Activated CD4-positive, alpha-beta T cell treated with anti-CD3 and anti-CD28 coated beads, Interleukin-2, amount 50 U/mL, for 48 hours (primary cell): ENCODE measurements around the gene COL12A1.

Source experiments
- DNase-seq, 2 experiments: peaks; one replicate each; pipeline ENCODE4 v3.0.0-alpha.2; 2020

The COL12A1 gene

GRCh38 chr6:75205776-75206575 lies at the start of gene COL12A1:
Gene COL12A1 (minus strand): TSS chr6:75206053. CDS start chr6:75202792, 3,261 bp downstream.
- peak; percentile 22 to 30 for DNase-seq

- DNase-seq, result no peak
These were observed 44.7 kb upstream of the COL12A1 start for GRCh38 chr6:75250552-75250951.

DNA sequence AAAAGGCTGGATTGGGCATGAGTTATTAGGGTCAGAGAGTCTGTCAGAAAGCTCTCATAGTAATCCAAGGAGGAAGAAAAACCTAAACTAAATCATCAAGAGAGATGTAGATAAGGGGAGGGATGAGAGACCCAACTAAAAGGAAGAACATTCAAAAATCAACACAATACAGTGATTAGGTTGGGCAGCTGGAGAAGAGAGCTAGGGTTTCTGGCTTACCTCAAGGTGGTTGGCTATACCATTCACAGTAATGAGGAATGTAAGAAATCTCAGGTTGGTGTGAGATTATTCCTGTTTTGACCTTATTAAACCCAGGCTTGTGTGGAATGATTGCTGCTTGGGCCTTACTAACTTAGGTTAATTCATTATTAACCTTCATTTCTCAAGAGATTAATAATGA lies 44.0 kb upstream of the COL12A1 start:
- DNase-seq, result no peak

DNA sequence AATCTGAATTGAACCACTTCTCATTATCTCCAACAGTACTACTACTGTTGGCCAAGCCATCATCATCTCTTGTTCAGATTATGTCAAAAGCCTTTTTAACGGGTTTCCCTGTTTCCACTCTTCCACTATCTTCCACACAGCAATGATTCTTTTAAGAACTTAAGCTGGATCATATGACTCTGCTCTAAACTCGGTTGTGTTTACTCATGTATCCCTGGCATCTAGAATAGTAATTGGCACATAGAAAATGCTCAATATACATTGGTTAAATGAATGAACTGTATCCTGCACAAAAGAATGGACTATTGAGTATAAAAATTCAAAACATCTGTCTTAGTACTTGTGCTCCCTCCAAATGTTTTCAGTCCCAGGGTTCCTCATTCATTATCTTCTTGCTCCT lies 40.5 kb upstream of the COL12A1 start:
- DNase-seq, result no peak

DNA sequence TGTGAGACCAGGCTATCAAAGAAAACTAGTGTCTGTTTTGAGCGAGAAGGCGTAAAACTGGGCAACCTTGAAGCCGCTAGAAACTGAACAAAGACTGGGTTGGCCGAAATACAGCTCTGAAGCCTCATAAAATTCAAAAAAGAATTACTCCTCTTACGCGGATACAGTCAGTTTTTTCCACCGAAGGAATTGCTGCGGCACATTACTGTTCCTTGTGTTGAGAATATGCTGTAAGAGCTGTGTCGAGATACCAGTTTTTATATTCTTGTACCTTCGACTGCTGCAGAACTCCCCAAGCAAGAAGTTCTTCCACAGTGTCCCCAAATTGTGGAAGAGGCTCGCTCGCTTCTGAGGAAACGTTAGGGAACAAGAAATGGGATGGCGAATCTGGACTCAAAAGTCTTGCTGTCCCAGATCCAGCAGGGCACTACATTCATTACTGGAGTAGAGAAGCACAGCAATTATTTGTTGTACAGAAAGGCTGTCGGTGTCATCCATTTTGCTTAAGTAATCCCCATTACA lies 38.3 kb upstream of the COL12A1 start:
- peak in 1 of 2 experiments; percentile 3 for DNase-seq

DNA sequence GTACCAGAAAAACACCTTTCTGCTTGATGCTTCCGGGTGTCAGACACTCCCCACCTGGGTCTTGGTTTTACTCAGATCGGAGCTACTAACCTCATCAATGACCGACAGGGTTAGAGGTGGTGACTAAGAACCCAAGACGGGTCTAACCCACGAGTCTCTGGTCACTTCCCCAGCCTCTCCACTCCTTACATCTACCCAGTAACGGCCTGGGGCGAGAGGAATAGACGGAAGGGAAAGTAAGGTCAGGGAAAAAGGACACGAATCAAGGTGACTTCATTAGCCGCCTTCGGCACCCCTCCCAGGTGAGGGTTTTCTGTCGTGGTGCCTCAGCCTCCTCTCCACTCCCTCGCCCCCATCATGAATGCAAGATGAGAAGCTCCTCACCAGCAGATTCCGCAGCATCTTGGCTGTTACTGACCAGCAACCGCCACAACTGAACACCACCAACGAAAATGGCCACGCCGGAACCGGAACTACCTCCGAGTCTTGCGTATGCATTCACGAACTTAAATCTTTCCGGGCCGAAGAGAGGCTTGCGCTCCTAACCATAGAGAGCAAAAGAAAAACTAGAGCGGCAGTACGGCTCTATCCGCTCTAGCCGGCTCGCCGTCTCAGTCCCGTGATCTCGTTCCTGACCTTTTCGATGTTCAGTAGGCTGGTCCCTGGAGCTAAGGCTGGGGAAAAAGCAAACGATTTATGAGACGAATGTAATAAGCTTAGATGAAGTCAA lies 37.6 kb upstream of the COL12A1 start, which contains the start of gene COX7A2:
Gene COX7A2 (minus strand): TSS at position 469 of the 730 bp plus-strand sequence. CDS start 67 bp downstream, at position 402.
- DNase-seq, result peak; percentile 83 to 89

- no peak for DNase-seq
These were observed 30.8 kb upstream of the COL12A1 start for GRCh38 chr6:75236630-75237029.

- no peak for DNase-seq
These were observed 29.4 kb upstream of the COL12A1 start for GRCh38 chr6:75235271-75235670.

GRCh38 chr6:75234126-75234865 lies 28.4 kb upstream of the COL12A1 start:
- no peak for DNase-seq

GRCh38 chr6:75233092-75233615 lies 27.3 kb upstream of the COL12A1 start:
- DNase-seq, result no peak

DNA sequence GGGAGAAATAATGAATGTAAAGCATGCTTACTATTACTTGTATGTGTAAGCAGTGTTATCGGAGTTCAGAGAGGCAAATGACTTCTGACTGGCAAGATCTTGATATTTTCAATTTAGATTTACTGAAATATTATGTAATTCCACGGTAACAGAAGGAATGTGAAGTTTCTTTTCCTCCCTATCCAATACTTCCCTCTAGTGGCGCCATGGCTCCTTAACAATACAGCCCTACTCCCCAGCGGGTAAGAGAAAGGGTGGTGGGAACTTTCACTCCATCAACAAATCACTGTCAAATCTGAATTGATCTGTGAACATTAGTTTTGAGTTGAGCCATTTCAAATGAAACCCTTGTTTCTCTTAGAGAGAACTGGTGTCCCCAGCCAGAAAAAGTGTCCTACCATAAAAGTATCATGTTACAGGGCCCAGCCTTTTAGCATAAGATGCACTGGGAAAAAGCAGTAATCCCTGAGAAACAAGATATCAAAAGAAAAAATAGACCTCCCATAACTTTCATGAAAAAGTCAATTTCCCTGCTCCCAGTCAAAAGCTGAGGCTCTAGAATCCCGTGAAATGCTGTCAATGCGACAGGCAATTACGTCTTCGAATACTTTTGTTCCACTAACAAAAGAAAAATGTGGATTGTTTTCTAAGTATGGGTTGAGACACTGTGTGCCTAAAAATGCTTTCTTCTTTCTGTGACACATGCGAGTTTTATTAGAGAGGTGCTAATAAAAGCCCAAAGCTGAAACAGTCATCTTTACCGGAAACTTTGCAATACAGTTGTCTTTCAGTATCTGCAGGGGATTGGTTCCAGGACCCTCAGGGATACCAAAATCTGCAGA lies 24.9 kb upstream of the COL12A1 start:
- DNase-seq, result no peak

- no peak for DNase-seq
These were observed 18.6 kb upstream of the COL12A1 start for GRCh38 chr6:75224303-75224926.

DNA sequence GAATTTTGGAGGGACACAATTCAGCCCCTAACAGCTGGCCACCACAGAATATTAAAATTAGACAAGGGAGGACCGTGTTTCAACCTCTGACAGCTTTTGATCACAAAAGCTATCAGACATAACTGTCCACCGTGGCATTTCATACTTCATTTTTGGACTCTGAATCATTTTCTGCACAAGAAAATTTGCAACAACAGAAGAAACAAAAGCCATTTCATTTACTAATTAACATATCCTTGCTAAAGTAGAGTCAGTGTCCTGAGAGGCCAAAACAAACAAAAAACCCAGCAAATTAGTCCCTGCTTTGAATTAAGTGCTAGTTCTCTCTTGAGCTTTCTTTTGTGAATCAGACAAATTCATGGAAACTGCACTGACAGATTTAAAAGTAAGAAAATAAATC lies 17.6 kb upstream of the COL12A1 start:
- no peak for DNase-seq

GRCh38 chr6:75222261-75222660 lies 16.4 kb upstream of the COL12A1 start:
- DNase-seq, result no peak

DNA sequence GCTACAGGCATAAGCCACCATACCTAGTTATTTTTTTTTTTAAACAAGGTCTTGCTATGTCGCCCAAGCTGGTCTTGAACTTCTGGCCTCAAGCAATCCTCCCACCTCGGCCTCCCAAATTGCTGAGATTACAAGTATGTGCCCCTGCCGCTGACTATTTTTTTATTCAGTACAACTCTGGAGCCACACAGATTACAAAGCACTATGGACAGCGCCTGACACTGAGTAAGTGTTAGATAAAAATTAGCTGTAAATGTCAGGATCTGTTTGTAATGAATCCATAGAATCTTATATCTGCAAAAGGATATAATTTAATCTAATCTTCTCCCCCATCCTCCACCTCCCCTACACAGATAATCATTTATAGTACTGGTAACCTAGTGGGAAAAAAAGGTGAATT lies 15.3 kb upstream of the COL12A1 start:
- no peak for DNase-seq

GRCh38 chr6:75220357-75220756 lies 14.5 kb upstream of the COL12A1 start:
- DNase-seq, result no peak

DNA sequence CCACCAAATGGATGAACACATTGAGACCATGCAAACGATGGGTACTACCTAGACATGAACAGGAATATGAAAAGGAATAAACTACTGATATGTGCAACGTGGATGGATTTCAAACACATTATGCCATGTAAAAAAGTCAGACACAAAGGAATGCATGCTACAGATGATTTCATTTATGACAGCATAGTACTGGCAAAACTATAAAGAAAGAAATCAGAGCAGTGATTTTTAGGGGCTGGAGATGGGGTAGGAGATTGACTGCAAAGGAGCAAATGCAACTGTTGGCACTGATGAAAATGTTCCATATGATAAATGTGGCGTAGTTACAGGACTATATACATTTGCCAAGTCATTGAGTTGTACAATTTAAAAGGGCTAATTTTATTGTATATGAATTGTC lies 13.4 kb upstream of the COL12A1 start:
- DNase-seq, result no peak

DNA sequence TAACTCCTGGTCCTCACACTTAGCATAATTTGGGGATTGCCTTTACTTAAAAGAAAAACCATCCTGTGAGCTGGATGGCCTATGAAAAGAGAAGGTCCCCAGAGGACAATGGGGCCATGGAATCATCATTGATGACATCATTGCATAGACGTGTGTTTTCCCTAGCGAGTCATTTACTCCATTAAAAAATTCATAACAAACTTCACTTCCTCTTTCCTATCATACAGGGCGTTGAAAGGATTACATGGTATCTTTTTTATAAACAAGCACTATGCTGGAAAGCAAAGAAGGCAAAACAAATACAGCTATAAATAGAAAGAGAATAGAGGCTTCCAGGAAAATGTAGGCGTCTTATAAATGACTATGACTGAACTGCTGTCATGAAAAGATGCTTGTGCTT lies 11.3 kb upstream of the COL12A1 start:
- DNase-seq, result no peak

DNA sequence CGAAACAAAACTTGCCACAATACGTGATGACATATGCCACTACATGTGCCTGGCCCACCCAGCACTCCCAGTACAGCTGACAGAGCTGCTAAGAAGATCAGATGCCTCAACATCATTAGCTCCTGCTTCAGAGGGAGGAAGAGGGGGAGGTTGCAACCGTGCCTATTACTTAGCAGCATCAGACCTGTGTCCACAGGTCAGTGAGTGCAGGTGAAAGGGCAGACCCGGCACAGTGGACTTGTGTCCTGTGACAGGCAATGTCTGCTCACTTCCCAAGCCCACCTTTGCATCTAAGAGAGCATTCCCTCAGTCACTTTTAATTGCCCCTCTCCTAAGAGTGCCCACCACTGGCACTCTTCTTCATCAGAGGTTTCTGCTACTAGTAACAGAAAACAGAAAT lies 9.4 kb upstream of the COL12A1 start:
- DNase-seq, result no peak

GRCh38 chr6:75213732-75214131 lies 7.9 kb upstream of the COL12A1 start:
- DNase-seq, result no peak

- DNase-seq, result no peak
These were observed 7.3 kb upstream of the COL12A1 start for GRCh38 chr6:75213112-75213511.
